Measurements from ENCODE around the gene ARL10.
A peak's percentile ranks its signal among the peaks of the same experiment; 100 is the strongest.

Gene ARL10

DNA sequence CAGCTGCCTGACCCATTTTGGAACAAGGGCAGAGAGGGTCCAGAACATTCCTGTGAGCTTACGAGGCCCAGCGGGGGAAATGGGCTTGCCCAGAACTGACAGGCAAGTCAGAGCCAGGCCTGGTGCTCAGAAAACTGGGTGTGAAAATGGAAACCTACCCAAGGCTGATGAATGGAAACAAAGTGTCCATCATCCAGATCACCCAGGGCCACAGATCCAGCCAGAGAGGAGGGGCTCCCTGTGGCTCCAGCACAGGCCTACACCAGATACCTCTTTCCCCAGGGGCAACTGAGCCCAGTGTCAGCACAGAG lies 47.9 kb downstream of the ARL10 start:
- no peak for DNase-seq

GRCh38 chr5:176413709-176414191 lies 48.5 kb downstream of the ARL10 start:
- DNase-seq = no peak

GRCh38 chr5:176414704-176415103 lies 49.4 kb downstream of the ARL10 start:
- no peak for DNase-seq

- DNase-seq = no peak
These were observed 50.1 kb downstream of the ARL10 start for GRCh38 chr5:176415240-176415951.

- DNase-seq = peak; percentile 60
These were observed 51.0 kb downstream of the ARL10 start, which contains the start of gene CLTB for GRCh38 chr5:176415952-176416924. CLTB (minus strand) TSS chr5:176416539; CDS start chr5:176416363, 176 bp downstream.

- DNase-seq = no peak
These were observed 51.7 kb downstream of the ARL10 start for GRCh38 chr5:176416965-176417364.

GRCh38 chr5:176418251-176418650 lies 53.0 kb downstream of the ARL10 start:
- DNase-seq = no peak

DNA sequence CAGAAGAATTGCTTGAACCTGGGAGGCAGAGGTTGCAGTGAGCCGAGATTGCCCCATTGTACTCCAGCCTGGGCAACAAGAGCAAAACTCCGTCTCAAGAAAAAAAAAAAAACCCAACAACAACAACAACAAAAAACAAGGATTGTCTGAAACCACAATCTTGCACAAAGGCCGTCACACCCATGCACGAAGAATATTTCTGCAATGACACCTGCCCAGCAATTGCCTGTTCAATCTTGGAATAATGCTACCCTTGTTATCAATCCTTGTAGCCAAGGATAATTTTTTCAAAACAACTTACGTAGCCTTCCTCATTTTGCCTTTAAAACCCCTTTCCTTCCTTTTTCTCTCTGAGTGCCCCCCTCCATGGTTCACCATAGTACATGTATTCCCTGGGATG lies 54.8 kb downstream of the ARL10 start:
- DNase-seq = no peak

- DNase-seq = no peak
These were observed 55.8 kb downstream of the ARL10 start for GRCh38 chr5:176420972-176421544.

DNA sequence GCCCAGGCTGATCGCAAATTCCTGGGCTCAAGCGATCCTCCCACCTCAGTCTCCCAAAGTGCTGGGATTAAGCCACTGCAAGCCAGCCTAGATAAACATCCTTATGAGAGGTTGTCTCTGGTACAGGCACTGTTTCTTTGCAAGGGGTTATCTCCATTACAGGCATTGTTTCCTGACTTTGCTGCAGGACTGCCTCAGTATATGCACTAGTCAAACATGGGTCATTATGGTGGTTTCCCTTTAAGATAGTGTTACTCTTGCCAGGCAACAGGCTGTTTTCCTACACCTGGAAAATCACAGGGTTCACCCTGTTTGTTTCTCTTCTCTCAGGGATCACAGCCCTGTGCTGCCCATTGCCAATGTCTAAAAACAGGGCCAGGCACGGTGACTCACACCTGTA lies 58.9 kb downstream of the ARL10 start:
- no peak for DNase-seq

DNA sequence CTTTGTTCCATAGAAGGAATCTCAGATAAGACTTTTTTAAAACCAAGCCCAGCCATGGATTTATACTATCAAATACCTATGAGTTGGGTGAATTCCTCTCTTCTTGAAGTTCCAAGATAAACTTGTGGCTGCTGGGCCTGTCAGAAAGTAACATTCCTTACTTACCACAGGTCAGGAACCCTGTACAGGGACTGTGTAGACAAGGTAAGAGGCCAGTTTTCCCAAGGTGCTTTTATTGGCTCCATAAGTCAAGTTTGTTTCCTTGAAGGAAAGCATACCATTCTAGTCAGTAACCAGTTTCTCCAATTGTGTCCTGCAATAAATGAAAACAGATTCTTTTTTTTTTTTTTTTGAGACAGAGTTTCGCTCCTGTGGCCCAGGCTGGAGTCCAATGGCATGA lies 59.9 kb downstream of the ARL10 start:
- no peak for DNase-seq

- DNase-seq = no peak
These were observed 60.5 kb downstream of the ARL10 start for GRCh38 chr5:176425791-176426190.

- no peak for DNase-seq
These were observed 61.6 kb downstream of the ARL10 start for GRCh38 chr5:176426876-176427275.

GRCh38 chr5:176427971-176428370 lies 62.7 kb downstream of the ARL10 start:
- no peak for DNase-seq

GRCh38 chr5:176429972-176430371 lies 64.7 kb downstream of the ARL10 start:
- no peak for DNase-seq

Measured in DMS79 treated with DMSO at 0.1 percent for 48 hours (cell line).